Measurements from ENCODE around the gene STRIP1. TPM values are rescaled to one million over a fixed set of nuclear protein-coding genes. Genes with fewer than 3 reads are reported as not detected.

STRIP1 gene
- total RNA-seq, 4 donors from 2014 or later, result 21.7 to 50.3 (median 33.0) TPM

- TF ChIP-seq, protein P1, sequence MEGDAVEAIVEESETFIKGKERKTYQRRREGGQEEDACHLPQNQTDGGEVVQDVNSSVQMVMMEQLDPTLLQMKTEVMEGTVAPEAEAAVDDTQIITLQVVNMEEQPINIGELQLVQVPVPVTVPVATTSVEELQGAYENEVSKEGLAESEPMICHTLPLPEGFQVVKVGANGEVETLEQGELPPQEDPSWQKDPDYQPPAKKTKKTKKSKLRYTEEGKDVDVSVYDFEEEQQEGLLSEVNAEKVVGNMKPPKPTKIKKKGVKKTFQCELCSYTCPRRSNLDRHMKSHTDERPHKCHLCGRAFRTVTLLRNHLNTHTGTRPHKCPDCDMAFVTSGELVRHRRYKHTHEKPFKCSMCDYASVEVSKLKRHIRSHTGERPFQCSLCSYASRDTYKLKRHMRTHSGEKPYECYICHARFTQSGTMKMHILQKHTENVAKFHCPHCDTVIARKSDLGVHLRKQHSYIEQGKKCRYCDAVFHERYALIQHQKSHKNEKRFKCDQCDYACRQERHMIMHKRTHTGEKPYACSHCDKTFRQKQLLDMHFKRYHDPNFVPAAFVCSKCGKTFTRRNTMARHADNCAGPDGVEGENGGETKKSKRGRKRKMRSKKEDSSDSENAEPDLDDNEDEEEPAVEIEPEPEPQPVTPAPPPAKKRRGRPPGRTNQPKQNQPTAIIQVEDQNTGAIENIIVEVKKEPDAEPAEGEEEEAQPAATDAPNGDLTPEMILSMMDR (IDR thresholded peaks at IDR 0.05; ENCODE audit: low read depth), result no peak
These were observed 2.1 kb upstream of the STRIP1 start for GRCh38 chr1:110032327-110032726.

DNA sequence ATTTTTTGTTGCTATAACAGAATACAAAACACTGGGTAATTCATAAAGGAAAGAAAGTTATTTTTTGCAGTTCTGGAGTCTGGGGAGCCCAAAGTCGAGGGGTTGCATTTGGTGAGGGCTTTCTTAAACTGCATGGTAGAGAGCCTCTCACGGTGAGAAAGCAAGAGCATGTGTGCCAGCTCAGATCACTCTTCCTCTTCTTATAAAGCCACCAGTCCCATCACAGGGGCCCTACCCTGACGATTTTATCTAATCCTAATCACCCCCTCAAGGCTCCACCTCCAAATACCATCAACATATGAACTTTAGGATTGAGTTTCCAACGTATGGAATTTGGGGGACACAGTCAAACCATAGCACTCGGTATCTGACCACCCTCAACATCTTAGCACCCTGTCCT lies 1.0 kb upstream of the STRIP1 start:
- TF ChIP-seq, protein P1 (IDR thresholded peaks at IDR 0.05; ENCODE audit: low read depth), result no peak

- TF ChIP-seq, protein P1 (IDR thresholded peaks at IDR 0.05; ENCODE audit: low read depth), result no peak
These were observed 379 bp upstream of the STRIP1 start for GRCh38 chr1:110034040-110034450.

- TF ChIP-seq, protein P1 (IDR thresholded peaks at IDR 0.05; ENCODE audit: low read depth), result no peak
These were observed 870 bp downstream of the STRIP1 start for GRCh38 chr1:110035236-110035752.

DNA sequence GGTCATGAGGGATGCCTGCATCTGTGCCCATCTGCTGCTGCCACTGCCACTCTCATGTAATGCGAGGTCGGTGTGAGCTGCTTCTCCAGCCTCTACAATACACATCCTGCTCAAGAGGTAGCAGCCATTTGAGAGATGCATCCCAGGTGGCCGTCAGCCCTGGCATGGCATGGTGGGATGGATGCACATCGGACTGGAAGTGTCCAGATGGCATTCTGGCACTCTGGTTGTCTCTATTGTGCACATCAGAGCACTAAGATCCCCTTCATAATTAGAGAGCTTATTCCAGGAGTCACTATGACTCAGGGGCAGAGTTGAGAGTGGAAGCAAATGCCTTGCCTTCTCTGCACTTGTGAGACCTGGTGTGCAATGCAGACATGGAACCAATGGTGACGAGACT lies 3.8 kb downstream of the STRIP1 start:
- TF ChIP-seq, protein P1 (IDR thresholded peaks at IDR 0.05; ENCODE audit: low read depth), result no peak

DNA sequence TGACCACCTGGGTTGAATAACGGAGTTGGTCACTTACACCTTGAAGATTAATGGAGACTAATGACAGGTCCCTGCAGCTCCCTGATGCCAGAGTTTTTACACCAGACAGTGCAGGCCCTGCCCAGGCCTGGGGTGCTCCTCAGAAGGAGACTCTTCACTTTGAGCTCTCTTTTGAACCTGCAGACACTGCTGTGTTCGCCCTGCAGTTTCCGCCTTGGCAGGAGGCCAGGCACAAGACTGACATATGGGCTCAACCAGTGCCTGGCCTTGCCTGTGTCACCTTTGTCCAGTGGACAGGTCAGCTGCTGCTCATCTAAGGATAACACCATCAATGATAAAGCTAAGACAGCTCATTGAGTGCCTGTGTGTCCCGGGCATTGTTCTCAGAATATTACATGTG lies 5.2 kb downstream of the STRIP1 start:
- TF ChIP-seq, protein P1 (IDR thresholded peaks at IDR 0.05; ENCODE audit: low read depth), result no peak

DNA sequence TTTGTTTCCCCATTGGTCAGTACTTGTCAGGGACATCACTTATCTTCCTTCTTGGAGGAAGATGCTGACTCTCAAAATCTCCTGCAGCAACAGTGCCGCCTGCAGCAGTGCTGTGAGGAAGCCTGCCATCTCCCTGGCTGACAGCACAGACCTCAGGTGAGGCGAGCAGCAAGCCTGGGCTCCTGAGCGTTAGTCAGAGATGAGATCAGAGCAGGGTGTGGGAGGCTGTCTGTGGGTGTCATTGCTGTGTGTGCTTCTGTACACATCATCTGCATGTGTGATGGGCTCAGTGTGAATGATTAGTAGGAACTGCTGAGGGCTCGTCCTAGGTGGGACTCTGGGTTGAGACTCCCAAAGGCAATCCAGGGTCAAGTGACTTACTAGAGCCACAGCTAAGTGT lies 6.1 kb downstream of the STRIP1 start:
- TF ChIP-seq, protein P1 (IDR thresholded peaks at IDR 0.05; ENCODE audit: low read depth), result no peak

All from subcutaneous adipose tissue (tissue), 4 donors.